Smooth muscle cell (in vitro differentiated cells): Measurements from ENCODE around the gene GOLGA8A. TPM values are rescaled to one million over a fixed set of nuclear protein-coding genes. Genes with fewer than 3 reads are reported as not detected.

ENCODE experiments used
- DNase-seq: peaks from one replicate; lab custom pipeline; 2025; ENCODE audit not compliant: unreplicated experiment; lab: John Stamatoyannopoulos, UW
- H2AFZ ChIP-seq: fragments of 200-600 bp; sonication (generic); 2 replicates; pipeline ENCODE4 v1.6.0; 2016; ENCODE audit warnings: antibody characterized with exemption, low read depth, mild to moderate bottlenecking
- H3F3A ChIP-seq: fragments of 200-600 bp; sonication (generic); 2 replicates; pipeline ENCODE4 v1.6.0; 2017; ENCODE audit warnings: antibody characterized with exemption, low read depth
- H3K27ac ChIP-seq: fragments of 200-600 bp; sonication (generic); 2 replicates; pipeline ENCODE4 v1.5.1; 2016; ENCODE audit warnings: low read depth, mild to moderate bottlenecking
- H3K27me3 ChIP-seq: fragments of 200-600 bp; sonication (generic); 2 replicates; pipeline ENCODE4 v1.6.1; 2016; ENCODE audit warnings: low read depth, mild to moderate bottlenecking
- H3K36me3 ChIP-seq: fragments of 200-600 bp; sonication (generic); 2 replicates; pipeline ENCODE4 v1.5.1; 2016; ENCODE audit warnings: low read depth
- H3K4me1 ChIP-seq: fragments of 200-600 bp; sonication (generic); 2 replicates; pipeline ENCODE4 v1.5.1; 2016; ENCODE audit warnings: low read depth
- H3K4me2 ChIP-seq: fragments of 200-600 bp; sonication (generic); 2 replicates; pipeline ENCODE4 v1.6.0; 2016; ENCODE audit warnings: mild to moderate bottlenecking
- H3K4me3 ChIP-seq: fragments of 200-600 bp; sonication (generic); 2 replicates; pipeline ENCODE4 v1.5.1; 2016; ENCODE audit warnings: mild to moderate bottlenecking
- H3K79me2 ChIP-seq: fragments of 200-600 bp; sonication (generic); 2 replicates; pipeline ENCODE4 v1.6.0; 2016; ENCODE audit warnings: low read depth, mild to moderate bottlenecking
- H3K9ac ChIP-seq: fragments of 200-600 bp; sonication (generic); 2 replicates; pipeline ENCODE4 v1.6.0; 2016; ENCODE audit warnings: low read depth
- H3K9me3 ChIP-seq: fragments of 200-600 bp; sonication (generic); replicated peaks from 2 replicates; pipeline ENCODE4 v1.5.1; 2016; ENCODE audit warnings: low read depth
- H4K20me1 ChIP-seq: fragments of 200-600 bp; sonication (generic); 2 replicates; pipeline ENCODE4 v1.6.0; 2016; ENCODE audit warnings: low read depth
- CTCF ChIP-seq: fragments of 200-600 bp; sonication (generic); IDR thresholded peaks from 2 replicates; pipeline ENCODE4 v1.5.1; 2017; ENCODE audit warnings: borderline replicate concordance, mild to moderate bottlenecking, antibody characterized with exemption; ENCODE audit not compliant: insufficient read depth, poor library complexity, severe bottlenecking
- WGBS: methylation state at CpG from one replicate; pipeline ENCODE4 v1.1.7; 2016; ENCODE audit warnings: low lambda C conversion rate; 5-methylcytosine and 5-hydroxymethylcytosine counted together
- polyA plus RNA-seq: library from polyadenylated mRNA; unstranded; fragments of >200 nt; fragmentation: Nextera tagmentation; extraction: Ambion mirVana; gene quantifications from 2 replicates; pipeline ENCODE4 v1.2.1, GENCODE V29; 2016
- total RNA-seq: library from RNA; depleted of rRNA; stranded (reverse); fragments of >200 nt; gene quantifications from 2 replicates; pipeline ENCODE4 v1.2.3, GENCODE V29; 2014

GOLGA8A gene
- total and polyA plus RNA-seq, 2 experiments from 2014 or later = 47.2 to 62.9 TPM

GRCh38 chr15:34473840-34474239 lies 36.2 kb upstream of the GOLGA8A start:
- Histone ChIP-seq H3K4me1 (no peaks in the 10 kb centered on the region), H3K36me3 (no peaks in the 10 kb centered on the region), H4K20me1 (no peaks in the 10 kb centered on the region), H3K27ac (no peak overlapping the region), H3F3A (no peaks in the 10 kb centered on the region), H3K4me3 (no peak overlapping the region), H3K4me2 (no peak overlapping the region), H2AFZ (no peak overlapping the region), H3K27me3 (peaks cover 37% of the 10 kb centered on the region), H3K79me2 (no peaks in the 10 kb centered on the region), H3K9me3 (no peaks in the 10 kb centered on the region), H3K9ac (no peak overlapping the region)
- WGBS = 34% methylated on average over 1 of the region's 1 CpG
- DNase-seq = no peak
- no peak for TF ChIP-seq CTCF

- H3K9ac ChIP-seq = no peak overlapping the region
Measured at GRCh38 chr15:34472947-34473346, 35.3 kb upstream of the GOLGA8A start.

GRCh38 chr15:34470892-34471291 lies 33.3 kb upstream of the GOLGA8A start:
- 59% methylated on average over 1 of the region's 1 CpG for WGBS
- H3K4me3 ChIP-seq = no peak overlapping the region
- H3F3A ChIP-seq = no peaks in the 10 kb centered on the region
- no peak for DNase-seq
- no peak for TF ChIP-seq CTCF
- H3K4me2 ChIP-seq = no peak overlapping the region
- peaks cover 41% of the 10 kb centered on the region for H3K27me3 ChIP-seq
- H3K4me1 ChIP-seq = no peaks in the 10 kb centered on the region
- no peak overlapping the region for H3K27ac ChIP-seq
- H3K9me3 ChIP-seq = no peaks in the 10 kb centered on the region
- H3K9ac ChIP-seq = no peak overlapping the region
- H3K36me3 ChIP-seq = no peaks in the 10 kb centered on the region
- no peak overlapping the region for H2AFZ ChIP-seq
- no peaks in the 10 kb centered on the region for H4K20me1 ChIP-seq
- no peaks in the 10 kb centered on the region for H3K79me2 ChIP-seq

More at GRCh38 chr15:34472947-34473346, 35.3 kb upstream of the GOLGA8A start:
- Histone ChIP-seq H3K9me3 (no peaks in the 10 kb centered on the region), H3K4me2 (no peak overlapping the region), H3K27ac (no peak overlapping the region), H4K20me1 (no peaks in the 10 kb centered on the region), H3F3A (no peaks in the 10 kb centered on the region), H3K36me3 (no peaks in the 10 kb centered on the region), H2AFZ (no peak overlapping the region), H3K4me1 (no peaks in the 10 kb centered on the region), H3K27me3 (peaks cover 31% of the 10 kb centered on the region), H3K4me3 (no peak overlapping the region), H3K79me2 (no peaks in the 10 kb centered on the region)
- 82% methylated on average over 2 of the region's 2 CpGs for WGBS
- TF ChIP-seq CTCF = no peak
- DNase-seq = no peak

- peaks cover 46% of the 10 kb centered on the region for H3K27me3 ChIP-seq
- H3K9ac ChIP-seq = no peak overlapping the region
- H3K4me3 ChIP-seq = no peak overlapping the region
- no peaks in the 10 kb centered on the region for H3K9me3 ChIP-seq
- H3K4me1 ChIP-seq = no peaks in the 10 kb centered on the region
- WGBS = 95% methylated on average over 3 of the region's 3 CpGs
- H4K20me1 ChIP-seq = no peaks in the 10 kb centered on the region
- H3K36me3 ChIP-seq = no peaks in the 10 kb centered on the region
- no peak overlapping the region for H3K27ac ChIP-seq
- H3K79me2 ChIP-seq = no peaks in the 10 kb centered on the region
- TF ChIP-seq CTCF = no peak
- no peak overlapping the region for H3K4me2 ChIP-seq
- no peak overlapping the region for H2AFZ ChIP-seq
- no peak for DNase-seq
- H3F3A ChIP-seq = no peaks in the 10 kb centered on the region
Measured at GRCh38 chr15:34470091-34470490, 32.5 kb upstream of the GOLGA8A start.
